ENCODE results near the gene AKAP8L.

GRCh38 chr19:15443325-15443724, 24.5 kb upstream of the AKAP8L start:
- TF ChIP-seq CTCF (IDR thresholded peaks at IDR 0.05) (no peak), POLR2A (IDR thresholded peaks at IDR 0.05) (no peak)

Measured in esophagus squamous epithelium (tissue), 4 donors.